Prostate gland (tissue), 2 donors: ENCODE measurements around the gene WWOX. TPM values are rescaled to one million over a fixed set of nuclear protein-coding genes. Genes with fewer than 3 reads are reported as not detected.

Source experiments
- DNase-seq: peaks from one replicate; pipeline ENCODE4 v3.0.0-alpha.2; 2019; ENCODE audit warnings: low spot score
- H3K27ac ChIP-seq, 2 donors: fragments of 200-600 bp; sonication (generic); 2 replicates each; pipeline ENCODE4 v1.5.1; 2017 to 2019
- H3K27me3 ChIP-seq: fragments of 200-600 bp; sonication (generic); replicated peaks from 2 replicates; pipeline ENCODE4 v1.5.1; 2019; ENCODE audit not compliant: insufficient read depth
- H3K36me3 ChIP-seq, 2 donors: fragments of 200-600 bp; sonication (generic); 1 replicate in 1 of 2; 2 replicates in 1 of 2; pipeline versions ENCODE4 v1.5.1 to v1.8.1; 2017 to 2019
- H3K4me1 ChIP-seq: fragments of 200-600 bp; sonication (generic); replicated peaks from 2 replicates; pipeline ENCODE4 v1.5.1; 2019
- H3K4me3 ChIP-seq, 2 donors: fragments of 200-600 bp; sonication (generic); 2 replicates each; pipeline ENCODE4 v1.5.1; 2017 to 2019
- H3K9me3 ChIP-seq: fragments of 200-600 bp; sonication (generic); 2 replicates; pipeline ENCODE4 v1.5.1; 2017
- POLR2A ChIP-seq: fragments of 450-650 bp; IDR thresholded peaks from one replicate; pipeline ENCODE4 v1.6.1; 2016; ENCODE audit warnings: antibody characterized with exemption, mild to moderate bottlenecking
- POLR2AphosphoS5 ChIP-seq: sonication (generic); formaldehyde crosslinking; IDR thresholded peaks from one replicate; pipeline ENCODE4 v1.6.1; 2017; ENCODE audit warnings: antibody characterized with exemption
- WGBS: methylation state at CpG from one replicate; pipeline ENCODE4 v1.1.5; 2018; 5-methylcytosine and 5-hydroxymethylcytosine counted together
- intact Hi-C: fragments of 100-400 bp; cut with DNase I; formaldehyde crosslinking; loops from one replicate; pipeline ENCODE4 v1.14.2; 2022
- total RNA-seq, 2 donors: library from RNA; depleted of rRNA; stranded (reverse); fragments of >200 nt; gene quantifications; one replicate each; pipeline ENCODE4 v1.1.0, GENCODE V29; 2016
- TF ChIP-seq, protein P1 (sequence below), 4 experiments: fragments of 200-600 bp in 2 of 4; fragments of 450-650 bp in 2 of 4; sonication (generic) in 2 of 4; IDR thresholded peaks; 1 replicate in 3 of 4; 2 replicates in 1 of 4; pipeline ENCODE4 v1.5.1; 2016 to 2019; ENCODE audit warnings: antibody characterized with exemption in 4 of 4, mild to moderate bottlenecking in 2 of 4, moderate library complexity in 2 of 4

WWOX gene
- total RNA-seq, 2 donors from 2014 or later: 93.2 to 99.4 TPM

DNA sequence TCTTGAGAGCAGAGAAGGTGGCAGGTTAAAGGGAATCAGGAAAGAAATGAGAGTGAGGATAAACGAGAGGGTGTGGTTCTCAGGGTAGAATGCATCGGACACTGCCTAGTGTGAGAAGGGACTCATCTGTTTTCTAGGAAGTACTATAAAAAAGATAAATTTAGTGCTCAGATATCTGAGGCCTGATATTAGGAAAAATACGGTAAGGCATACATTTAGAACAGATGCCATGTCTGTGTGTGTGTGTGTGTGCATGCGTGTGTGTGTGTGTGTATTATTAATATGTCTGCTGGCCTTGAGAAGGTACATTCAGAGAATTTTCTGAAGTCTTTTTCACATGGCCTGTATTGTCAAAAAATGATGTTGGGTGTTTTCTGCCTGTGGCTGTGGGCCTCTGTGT, 1086.3 kb downstream of the WWOX start:
- Histone ChIP-seq H3K4me1 (no peaks in the 10 kb centered on the region), H3K9me3 (no peaks in the 10 kb centered on the region), H3K27me3 (no peaks in the 10 kb centered on the region), H3K27ac (no peak overlapping the region), H3K4me3 (no peak overlapping the region), H3K36me3 (no peaks in the 10 kb centered on the region)
- WGBS: 89% methylated on average over 4 of the region's 4 CpGs
- intact Hi-C loops: no loop called here
- TF ChIP-seq POLR2A: no peak
- no peak for TF ChIP-seq POLR2AphosphoS5
- TF ChIP-seq, protein P1, sequence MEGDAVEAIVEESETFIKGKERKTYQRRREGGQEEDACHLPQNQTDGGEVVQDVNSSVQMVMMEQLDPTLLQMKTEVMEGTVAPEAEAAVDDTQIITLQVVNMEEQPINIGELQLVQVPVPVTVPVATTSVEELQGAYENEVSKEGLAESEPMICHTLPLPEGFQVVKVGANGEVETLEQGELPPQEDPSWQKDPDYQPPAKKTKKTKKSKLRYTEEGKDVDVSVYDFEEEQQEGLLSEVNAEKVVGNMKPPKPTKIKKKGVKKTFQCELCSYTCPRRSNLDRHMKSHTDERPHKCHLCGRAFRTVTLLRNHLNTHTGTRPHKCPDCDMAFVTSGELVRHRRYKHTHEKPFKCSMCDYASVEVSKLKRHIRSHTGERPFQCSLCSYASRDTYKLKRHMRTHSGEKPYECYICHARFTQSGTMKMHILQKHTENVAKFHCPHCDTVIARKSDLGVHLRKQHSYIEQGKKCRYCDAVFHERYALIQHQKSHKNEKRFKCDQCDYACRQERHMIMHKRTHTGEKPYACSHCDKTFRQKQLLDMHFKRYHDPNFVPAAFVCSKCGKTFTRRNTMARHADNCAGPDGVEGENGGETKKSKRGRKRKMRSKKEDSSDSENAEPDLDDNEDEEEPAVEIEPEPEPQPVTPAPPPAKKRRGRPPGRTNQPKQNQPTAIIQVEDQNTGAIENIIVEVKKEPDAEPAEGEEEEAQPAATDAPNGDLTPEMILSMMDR (IDR thresholded peaks at IDR 0.05): no peak
- no peak for DNase-seq

DNA sequence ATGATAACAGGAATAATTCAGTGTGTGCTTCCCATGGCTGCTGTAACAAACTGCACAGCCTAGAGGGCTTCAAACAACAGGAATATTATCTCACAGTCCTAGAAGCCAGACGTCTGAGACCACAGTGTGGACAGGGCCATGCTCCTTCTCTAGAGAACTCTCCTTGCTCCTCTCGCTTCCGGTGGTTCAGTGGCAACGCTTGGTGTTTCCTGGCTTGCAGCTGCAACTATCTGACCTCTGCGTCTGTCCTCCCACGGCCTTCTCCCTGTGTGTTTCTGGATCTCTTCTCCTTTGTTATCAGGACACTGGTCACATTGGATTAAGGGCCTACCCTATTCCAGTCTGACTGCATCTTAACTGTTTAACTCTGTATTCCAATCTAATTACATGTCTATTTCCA, 1086.7 kb downstream of the WWOX start:
- TF ChIP-seq, protein P1 (IDR thresholded peaks at IDR 0.05): no peak
- TF ChIP-seq POLR2AphosphoS5 (no peak), POLR2A (no peak)
- Histone ChIP-seq H3K27me3 (no peaks in the 10 kb centered on the region), H3K4me1 (no peaks in the 10 kb centered on the region), H3K27ac (no peak overlapping the region), H3K36me3 (no peaks in the 10 kb centered on the region), H3K9me3 (no peaks in the 10 kb centered on the region), H3K4me3 (no peak overlapping the region)
- DNase-seq: no peak
- WGBS: 85% methylated on average over 6 of the region's 6 CpGs
- intact Hi-C loops: no loop called here

DNA sequence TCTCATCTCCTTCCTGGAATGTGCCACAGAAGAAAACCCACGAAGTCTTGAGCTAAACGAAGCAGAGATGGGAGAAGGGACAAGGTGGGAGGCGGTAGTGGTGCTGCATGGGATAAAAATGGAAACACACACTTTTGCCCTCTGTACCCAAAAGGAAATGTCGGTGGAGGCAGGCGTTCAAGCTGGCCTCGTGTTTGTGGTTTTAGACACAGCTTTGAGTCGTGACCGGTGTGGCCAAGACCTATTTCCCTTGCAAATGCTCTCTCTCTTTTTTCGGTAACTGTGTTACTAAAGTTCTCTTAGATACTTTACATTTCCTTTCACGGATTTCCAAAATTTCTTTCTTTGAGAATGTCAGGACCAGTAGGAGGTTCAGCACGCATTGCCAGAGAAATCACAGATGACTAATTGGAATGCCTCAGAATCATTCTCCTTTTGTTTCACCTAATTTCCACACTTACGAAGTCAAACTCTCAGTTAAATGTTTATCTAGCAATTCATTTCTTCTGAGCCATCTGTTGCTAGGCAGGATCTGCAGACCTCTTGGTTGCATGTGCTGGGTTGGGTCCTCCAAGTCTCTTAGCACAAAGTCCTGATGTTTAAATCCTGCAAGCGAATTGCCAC, 1088.8 kb downstream of the WWOX start:
- intact Hi-C loops: no loop called here
- H3K27ac ChIP-seq: no peak overlapping the region

GRCh38 chr16:79188739-79189122, 1089.3 kb downstream of the WWOX start:
- H3K9me3 ChIP-seq: no peaks in the 10 kb centered on the region

More for the DNA sequence above, 1088.8 kb downstream of the WWOX start:
- WGBS: 79% methylated on average over 13 of the region's 13 CpGs
- Histone ChIP-seq H3K36me3 (no peaks in the 10 kb centered on the region), H3K9me3 (no peaks in the 10 kb centered on the region), H3K27me3 (no peaks in the 10 kb centered on the region), H3K4me1 (no peaks in the 10 kb centered on the region), H3K4me3 (no peak overlapping the region)
- no peak for DNase-seq
- TF ChIP-seq, protein P1 (IDR thresholded peaks at IDR 0.05): no peak
- TF ChIP-seq POLR2A (no peak), POLR2AphosphoS5 (no peak)

GRCh38 chr16:79190542-79190941, 1091.1 kb downstream of the WWOX start:
- H3K4me1 ChIP-seq: no peaks in the 10 kb centered on the region
- intact Hi-C loops: no loop called here
- no peak for DNase-seq
- H3K27ac ChIP-seq: no peak overlapping the region
- no peaks in the 10 kb centered on the region for H3K9me3 ChIP-seq
- TF ChIP-seq POLR2AphosphoS5: no peak
- TF ChIP-seq POLR2A: no peak
- no peak overlapping the region for H3K4me3 ChIP-seq
- no peaks in the 10 kb centered on the region for H3K27me3 ChIP-seq
- 100% methylated on average over 1 of the region's 1 CpG for WGBS
- H3K36me3 ChIP-seq: no peaks in the 10 kb centered on the region

More at GRCh38 chr16:79188739-79189122, 1089.3 kb downstream of the WWOX start:
- Histone ChIP-seq H3K4me1 (no peaks in the 10 kb centered on the region), H3K27ac (no peak overlapping the region), H3K36me3 (no peaks in the 10 kb centered on the region), H3K4me3 (no peak overlapping the region), H3K27me3 (no peaks in the 10 kb centered on the region)
- TF ChIP-seq POLR2A (no peak), POLR2AphosphoS5 (no peak)
- TF ChIP-seq, protein P1 (IDR thresholded peaks at IDR 0.05): no peak
- intact Hi-C loops: no loop called here
- 79% methylated on average over 5 of the region's 5 CpGs for WGBS
- DNase-seq: no peak
